ENCODE data around the gene CLASP1.
"Not testable (repeated sequence)": the region's sequence is repeated elsewhere in the genome, so short reads cannot be mapped to it uniquely, and the experiment has no call there.

Gene CLASP1

GRCh38 chr2:121387591-121388325 is 261.5 kb downstream of the CLASP1 start:
- in situ Hi-C loops (cut with MboI; ENCODE audit: low sequenced_read_pairs): no loop called here

GRCh38 chr2:121386707-121387106 is 262.6 kb downstream of the CLASP1 start:
- in situ Hi-C loops (cut with MboI; ENCODE audit: low sequenced_read_pairs): no loop called here

GRCh38 chr2:121386102-121386501 is 263.2 kb downstream of the CLASP1 start:
- in situ Hi-C loops (cut with MboI; ENCODE audit: low sequenced_read_pairs): no loop called here

GRCh38 chr2:121382744-121383143 is 266.5 kb downstream of the CLASP1 start:
- in situ Hi-C loops (cut with MboI; ENCODE audit: low sequenced_read_pairs): no loop called here

- in situ Hi-C loops (cut with MboI; ENCODE audit: low sequenced_read_pairs): no loop called here
These were observed 271.6 kb downstream of the CLASP1 start for GRCh38 chr2:121377646-121378045.

DNA sequence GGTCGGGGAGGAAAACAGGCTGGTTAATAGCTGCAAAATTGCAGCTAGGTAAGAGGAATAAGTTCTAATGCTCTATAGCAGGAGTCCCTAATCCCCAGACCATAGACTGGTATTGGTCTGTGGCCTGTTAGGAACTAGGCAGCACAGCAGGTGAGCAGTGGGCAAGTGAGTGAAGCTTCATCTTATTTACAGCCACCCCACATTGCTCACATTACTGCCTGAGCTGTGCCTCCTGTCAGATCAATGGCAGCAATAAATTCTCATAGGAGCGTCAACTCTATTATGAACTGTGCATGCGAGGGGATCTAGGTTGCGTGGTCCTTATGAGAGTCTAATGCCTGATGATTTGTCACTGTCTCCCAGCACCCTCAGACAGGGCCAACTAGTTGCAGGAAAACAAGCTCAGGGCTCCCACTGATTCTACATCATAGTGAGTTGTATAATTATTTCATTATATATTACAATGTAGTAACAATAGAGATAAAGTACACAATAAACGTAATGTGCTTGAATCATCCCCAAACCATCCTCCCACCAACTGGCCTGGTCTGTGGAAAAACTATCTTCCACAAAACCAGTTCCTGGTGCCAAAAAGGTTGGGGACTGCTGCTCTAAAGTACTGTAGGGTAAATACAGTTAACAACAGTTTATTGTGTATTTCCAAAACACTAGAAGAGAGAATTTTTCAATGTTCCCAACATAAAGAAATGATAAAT is 272.6 kb downstream of the CLASP1 start:
- in situ Hi-C loops (cut with MboI; ENCODE audit: low sequenced_read_pairs): no loop called here

- in situ Hi-C loops (cut with MboI; ENCODE audit: low sequenced_read_pairs): no loop called here
These were observed 273.6 kb downstream of the CLASP1 start for GRCh38 chr2:121375621-121376159.

DNA sequence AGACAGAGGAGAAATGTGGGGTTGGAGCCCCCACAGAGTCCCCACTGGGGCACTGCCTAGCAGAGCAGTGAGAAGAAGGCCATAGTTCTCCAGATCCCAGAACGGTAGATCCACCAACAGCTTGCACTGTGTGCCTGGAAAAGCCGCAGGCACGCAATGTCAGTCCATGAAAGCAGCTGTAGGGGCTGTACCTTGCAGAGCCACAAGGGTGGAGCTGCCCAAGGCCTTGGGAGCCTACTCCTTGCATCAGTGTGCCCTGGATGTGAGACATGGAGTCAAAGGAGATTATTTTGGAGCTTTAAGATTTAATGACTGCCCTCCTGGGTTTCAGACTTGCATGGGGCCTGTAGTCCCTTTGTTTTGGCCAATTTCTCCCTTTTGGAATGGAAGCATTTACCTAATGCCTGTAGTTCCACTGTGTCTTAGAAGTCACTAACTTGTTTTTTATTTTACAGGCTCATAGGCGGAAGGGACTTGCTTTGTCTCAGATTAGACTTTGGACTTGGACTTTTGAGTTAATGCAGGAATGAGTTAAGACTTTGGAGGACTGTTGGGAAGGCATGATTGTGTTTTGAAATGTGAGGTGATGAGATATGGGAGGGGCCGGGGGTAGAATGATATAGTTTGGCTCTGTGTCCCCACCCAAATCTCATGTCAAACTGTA is 274.7 kb downstream of the CLASP1 start:
- in situ Hi-C loops (cut with MboI; ENCODE audit: low sequenced_read_pairs): not testable (repeated sequence)

DNA sequence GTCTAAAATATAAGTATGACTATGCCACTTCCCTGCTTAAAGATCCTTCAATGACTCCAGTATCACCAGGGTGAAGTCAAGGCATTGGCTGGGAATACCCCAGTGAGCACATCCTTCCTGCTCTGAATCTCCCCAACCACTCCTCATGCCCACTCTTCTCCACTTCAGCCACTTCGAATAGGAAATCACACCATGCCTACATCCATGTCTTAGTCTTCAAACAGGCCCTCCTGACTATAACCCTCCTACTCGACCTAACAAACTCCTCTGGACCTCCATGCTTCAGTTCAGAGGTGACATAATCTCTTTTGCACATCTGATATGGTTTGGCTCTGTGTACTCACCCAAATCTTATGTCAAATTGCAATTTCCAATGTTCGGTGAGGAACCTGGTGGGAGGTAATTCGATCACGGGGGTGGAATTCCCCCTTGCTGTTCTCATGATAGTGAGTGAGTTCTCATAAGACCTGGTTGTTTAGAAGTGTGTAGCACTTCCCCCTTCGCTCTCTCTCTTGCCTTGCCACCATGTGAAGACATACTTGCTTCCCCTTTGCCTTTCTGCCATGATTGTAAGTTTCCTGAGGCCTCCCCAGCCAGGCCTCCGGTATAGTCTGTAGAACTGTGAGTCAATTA is 276.4 kb downstream of the CLASP1 start:
- in situ Hi-C loops (cut with MboI; ENCODE audit: low sequenced_read_pairs): no loop called here

DNA sequence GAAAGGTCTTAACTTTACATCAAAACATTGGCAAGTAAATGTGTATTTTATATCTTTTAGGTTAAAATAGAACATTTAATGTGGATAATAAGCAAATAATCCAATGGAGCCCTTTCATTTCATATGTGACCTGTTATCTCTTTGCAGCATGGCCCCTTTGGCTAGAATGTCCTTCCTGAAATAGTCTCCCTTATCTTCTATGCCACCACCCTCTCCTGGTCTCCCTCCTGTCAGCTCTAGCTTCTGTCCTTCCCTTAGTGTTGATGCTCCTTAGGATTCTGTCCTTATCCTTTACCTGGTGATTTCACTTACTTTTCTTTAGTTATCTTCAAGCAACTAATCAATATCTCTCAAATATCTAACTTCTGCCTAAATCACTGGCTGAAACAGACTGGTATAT is 277.2 kb downstream of the CLASP1 start:
- in situ Hi-C loops (cut with MboI; ENCODE audit: low sequenced_read_pairs): no loop called here

- in situ Hi-C loops (cut with MboI; ENCODE audit: low sequenced_read_pairs): no loop called here
These were observed 280.4 kb downstream of the CLASP1 start for GRCh38 chr2:121368836-121369235.

- in situ Hi-C loops (cut with MboI; ENCODE audit: low sequenced_read_pairs): no loop called here
These were observed 281.1 kb downstream of the CLASP1 start for GRCh38 chr2:121368155-121368554.

- in situ Hi-C loops (cut with MboI; ENCODE audit: low sequenced_read_pairs): no loop called here
These were observed 281.9 kb downstream of the CLASP1 start for GRCh38 chr2:121367246-121367900.

GRCh38 chr2:121366040-121366439 is 283.2 kb downstream of the CLASP1 start:
- in situ Hi-C loops (cut with MboI; ENCODE audit: low sequenced_read_pairs): no loop called here

- in situ Hi-C loops (cut with MboI; ENCODE audit: low sequenced_read_pairs): no loop called here
These were observed 284.2 kb downstream of the CLASP1 start for GRCh38 chr2:121365061-121365460.

GRCh38 chr2:121363632-121364420 is 285.4 kb downstream of the CLASP1 start:
- in situ Hi-C loops (cut with MboI; ENCODE audit: low sequenced_read_pairs): no loop called here

GRCh38 chr2:121362774-121363173 is 286.5 kb downstream of the CLASP1 start:
- in situ Hi-C loops (cut with MboI; ENCODE audit: low sequenced_read_pairs): no loop called here

- in situ Hi-C loops (cut with MboI; ENCODE audit: low sequenced_read_pairs): no loop called here
These were observed 287.0 kb downstream of the CLASP1 start for GRCh38 chr2:121362226-121362625.

DNA sequence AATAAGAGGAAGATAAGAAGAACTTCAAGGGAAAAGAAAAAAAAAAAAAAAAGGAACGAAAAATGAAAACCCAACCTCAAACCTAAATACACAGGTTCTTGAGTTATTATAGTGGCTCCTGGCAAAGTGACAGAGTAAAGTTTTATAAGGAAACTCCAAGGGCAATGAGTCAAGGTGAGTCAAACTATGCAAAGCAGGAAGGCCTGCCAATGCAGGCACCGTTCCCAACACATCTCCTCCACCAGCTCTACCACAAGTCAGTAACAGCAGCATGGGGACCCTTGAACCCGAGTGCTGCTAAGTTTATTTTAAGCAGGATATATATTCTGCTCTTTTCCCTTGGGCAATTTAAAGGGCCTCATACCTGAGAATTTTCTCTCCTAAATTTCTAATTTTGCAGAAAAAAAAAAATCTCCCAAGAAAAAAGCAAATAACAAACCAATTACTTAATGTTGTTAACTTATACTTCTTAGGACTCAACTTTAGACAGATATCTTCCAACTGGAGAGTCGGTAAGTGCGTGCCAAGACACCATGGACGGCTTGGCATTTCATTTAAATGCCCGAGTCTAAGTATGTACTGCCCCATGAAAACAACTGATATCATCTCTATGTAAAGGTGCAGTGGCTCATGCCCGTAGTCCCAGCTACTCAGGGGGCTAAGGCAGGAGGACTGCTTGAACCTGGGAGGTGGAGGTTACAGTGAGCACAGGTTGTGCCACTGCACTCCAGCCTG is 288.5 kb downstream of the CLASP1 start:
- in situ Hi-C loops (cut with MboI; ENCODE audit: low sequenced_read_pairs): no loop called here
